HG02759 (cell line): ENCODE data around the gene ASAP2.

Source experiments
- ATAC-seq: cut with Tn5 transposase; IDR thresholded peaks from one replicate; pipeline ENCODE4 v1.9.1; 2021; ENCODE audit warnings: mild to moderate bottlenecking, moderate library complexity; ENCODE audit not compliant: unreplicated experiment

ASAP2 gene

GRCh38 chr2:9205963-9206948, at the start of gene ASAP2:
ASAP2 (plus strand) TSS chr2:9206812; CDS start chr2:9207105, 293 bp downstream.
- peak; percentile 61 for ATAC-seq

- ATAC-seq = no peak
These were observed 47.5 kb upstream of the ASAP2 start for GRCh38 chr2:9158786-9159779.

GRCh38 chr2:9160732-9161131, 45.9 kb upstream of the ASAP2 start:
- no peak for ATAC-seq

GRCh38 chr2:9162841-9163240, 43.8 kb upstream of the ASAP2 start:
- no peak for ATAC-seq

- ATAC-seq = no peak
These were observed 43.1 kb upstream of the ASAP2 start for GRCh38 chr2:9163306-9164111.

- ATAC-seq = no peak
These were observed 42.5 kb upstream of the ASAP2 start for GRCh38 chr2:9164112-9164608.

GRCh38 chr2:9165625-9166024, 41.0 kb upstream of the ASAP2 start:
- no peak for ATAC-seq

- ATAC-seq = no peak
These were observed 39.8 kb upstream of the ASAP2 start for GRCh38 chr2:9166579-9167377.

GRCh38 chr2:9167718-9168657, 38.6 kb upstream of the ASAP2 start:
- no peak for ATAC-seq

GRCh38 chr2:9168821-9169221, 37.8 kb upstream of the ASAP2 start:
- no peak for ATAC-seq

- ATAC-seq = no peak
These were observed 37.1 kb upstream of the ASAP2 start for GRCh38 chr2:9169349-9170107.

GRCh38 chr2:9170458-9171130, 36.0 kb upstream of the ASAP2 start:
- no peak for ATAC-seq

GRCh38 chr2:9174771-9175437, 31.7 kb upstream of the ASAP2 start:
- ATAC-seq = no peak

GRCh38 chr2:9178110-9178903, 28.3 kb upstream of the ASAP2 start:
- ATAC-seq = peak; percentile 52

GRCh38 chr2:9178904-9179571, 27.6 kb upstream of the ASAP2 start:
- ATAC-seq = peak; percentile 76
